Cardiac muscle cell (in vitro differentiated cells and primary cell): ENCODE results near the gene PPIG. TPM values are rescaled to one million over a fixed set of nuclear protein-coding genes. Genes with fewer than 3 reads are reported as not detected.

ENCODE experiments used
- DNase-seq, 2 donors: peaks; one replicate each; pipeline versions ENCODE4 v3.0.0 to v3.0.0-alpha.2; 2010 to 2017; ENCODE audit warnings: low read depth in 1 of 2, low spot score in 1 of 2
- H3K27ac ChIP-seq: fragments of 200-600 bp; sonication (generic); 2 replicates; pipeline ENCODE4 v1.5.1; 2016
- H3K27me3 ChIP-seq: fragments of 200-600 bp; sonication (generic); 2 replicates; pipeline ENCODE4 v1.6.0; 2016; ENCODE audit warnings: control low read depth
- H3K36me3 ChIP-seq: fragments of 200-600 bp; sonication (generic); 2 replicates; pipeline ENCODE4 v1.5.1; 2016; ENCODE audit warnings: control low read depth
- H3K4me1 ChIP-seq: fragments of 200-600 bp; sonication (generic); 2 replicates; pipeline ENCODE4 v1.8.1; 2017; ENCODE audit warnings: low read depth, mild to moderate bottlenecking, mixed run types
- H3K4me3 ChIP-seq: fragments of 200-600 bp; sonication (generic); 2 replicates; pipeline ENCODE4 v1.5.1; 2016; ENCODE audit warnings: mild to moderate bottlenecking
- H3K9me3 ChIP-seq: fragments of 200-600 bp; sonication (generic); 2 replicates; pipeline ENCODE4 v1.5.1; 2017; ENCODE audit warnings: low read depth, mild to moderate bottlenecking, control low read depth
- CTCF ChIP-seq: IDR thresholded peaks from 2 replicates; pipeline ENCODE4 v1.5.1; 2012; ENCODE audit warnings: low read depth, mild to moderate bottlenecking, low read length
- polyA plus RNA-seq: library from polyadenylated mRNA; unstranded; fragments of >200 nt; fragmentation: Nextera tagmentation; extraction: Ambion mirVana; gene quantifications from 2 replicates; pipeline ENCODE4 v1.2.1, GENCODE V29; 2016
- total RNA-seq: library from RNA; depleted of rRNA; stranded (reverse); fragments of >200 nt; gene quantifications from 2 replicates; pipeline ENCODE4 v1.2.3, GENCODE V29; 2016

PPIG gene
- total and polyA plus RNA-seq, 2 experiments from 2014 or later = 24.7 to 70.0 TPM

- no peak for DNase-seq
- no peaks in the 10 kb centered on the region for H3K9me3 ChIP-seq
These were observed 60.0 kb downstream of the PPIG start for GRCh38 chr2:169644173-169644572.

GRCh38 chr2:169647496-169647895 is 63.3 kb downstream of the PPIG start:
- Histone ChIP-seq H3K4me3 (no peak overlapping the region), H3K9me3 (no peaks in the 10 kb centered on the region), H3K27me3 (no peaks in the 10 kb centered on the region), H3K4me1 (no peaks in the 10 kb centered on the region), H3K27ac (no peak overlapping the region), H3K36me3 (no peaks in the 10 kb centered on the region)
- TF ChIP-seq CTCF = no peak
- no peak for DNase-seq

More at GRCh38 chr2:169644173-169644572, 60.0 kb downstream of the PPIG start:
- Histone ChIP-seq H3K27me3 (no peaks in the 10 kb centered on the region), H3K4me1 (no peaks in the 10 kb centered on the region), H3K4me3 (no peak overlapping the region), H3K36me3 (no peaks in the 10 kb centered on the region), H3K27ac (no peak overlapping the region)
- no peak for TF ChIP-seq CTCF

GRCh38 chr2:169649278-169649677 is 65.1 kb downstream of the PPIG start:
- DNase-seq = no peak
- H3K27me3 ChIP-seq = no peaks in the 10 kb centered on the region
- no peak overlapping the region for H3K27ac ChIP-seq
- no peaks in the 10 kb centered on the region for H3K4me1 ChIP-seq
- H3K4me3 ChIP-seq = no peak overlapping the region
- no peak for TF ChIP-seq CTCF
- H3K36me3 ChIP-seq = no peaks in the 10 kb centered on the region
- no peaks in the 10 kb centered on the region for H3K9me3 ChIP-seq

GRCh38 chr2:169653636-169654035 is 69.5 kb downstream of the PPIG start:
- no peaks in the 10 kb centered on the region for H3K4me1 ChIP-seq
- H3K4me3 ChIP-seq = no peak overlapping the region
- no peak overlapping the region for H3K27ac ChIP-seq
- no peak for TF ChIP-seq CTCF
- no peaks in the 10 kb centered on the region for H3K9me3 ChIP-seq
- DNase-seq = no peak
- H3K36me3 ChIP-seq = no peaks in the 10 kb centered on the region
- no peaks in the 10 kb centered on the region for H3K27me3 ChIP-seq

GRCh38 chr2:169656164-169656563 is 72.0 kb downstream of the PPIG start:
- DNase-seq = no peak
- no peak for TF ChIP-seq CTCF
- Histone ChIP-seq H3K4me3 (no peak overlapping the region), H3K27me3 (no peaks in the 10 kb centered on the region), H3K9me3 (no peaks in the 10 kb centered on the region), H3K27ac (no peak overlapping the region), H3K4me1 (no peaks in the 10 kb centered on the region), H3K36me3 (no peaks in the 10 kb centered on the region)

DNA sequence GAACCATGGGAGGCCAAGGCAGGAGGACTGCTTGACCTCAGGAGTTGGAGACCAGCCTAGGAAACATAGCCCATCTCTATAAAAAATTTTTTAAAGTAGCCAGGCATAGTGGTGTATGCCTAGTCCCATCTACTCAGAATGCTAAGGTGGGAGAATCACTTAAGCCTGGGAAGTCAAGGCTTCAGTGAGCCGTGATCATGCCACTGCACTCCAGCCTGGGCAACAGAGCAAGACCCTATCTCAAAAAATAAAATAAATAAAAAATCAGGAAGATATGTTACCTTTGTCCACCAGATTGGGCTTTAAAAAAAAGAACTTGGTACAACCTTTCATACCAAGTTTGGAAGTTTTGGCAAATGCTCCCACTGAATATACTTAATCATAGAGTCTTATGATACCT is 74.7 kb downstream of the PPIG start:
- H3K4me3 ChIP-seq = no peak overlapping the region
- no peaks in the 10 kb centered on the region for H3K9me3 ChIP-seq
- no peaks in the 10 kb centered on the region for H3K27me3 ChIP-seq
- no peaks in the 10 kb centered on the region for H3K4me1 ChIP-seq
- no peak for TF ChIP-seq CTCF
- no peaks in the 10 kb centered on the region for H3K36me3 ChIP-seq
- no peak overlapping the region for H3K27ac ChIP-seq
- DNase-seq = no peak
